Measurements from ENCODE around the gene PBRM1.

GRCh38 chr3:52501046-52501445 lies 184.7 kb downstream of the PBRM1 start:
- TF ChIP-seq POLR2A (IDR thresholded peaks at IDR 0.05) (no peak), CTCF (IDR thresholded peaks at IDR 0.05) (no peak)
